Right lung (tissue), 5 donors: Measurements from ENCODE around the gene MTREX. TPM values are rescaled to one million over a fixed set of nuclear protein-coding genes. Genes with fewer than 3 reads are reported as not detected.
A peak's percentile ranks its signal among the peaks of the same experiment; 100 is the strongest.

ENCODE experiments used
- DNase-seq, 2 donors: peaks; one replicate each; pipeline ENCODE4 v3.0.0-alpha.2; 2013
- polyA plus RNA-seq, 5 donors: library from polyadenylated mRNA; unstranded; fragments of 120-200 nt; gene quantifications; one replicate each; pipeline versions ENCODE4 v1.2.1 to v1.2.3, GENCODE V29; 2013; ENCODE audit warnings: inconsistent platforms in 1 of 5, low replicate concordance in 1 of 5; ENCODE audit not compliant: insufficient read length in 5 of 5, insufficient read depth in 1 of 5

Gene MTREX
- polyA plus RNA-seq, 5 donors, result 67.6 to 113 (median 92.2) TPM

DNA sequence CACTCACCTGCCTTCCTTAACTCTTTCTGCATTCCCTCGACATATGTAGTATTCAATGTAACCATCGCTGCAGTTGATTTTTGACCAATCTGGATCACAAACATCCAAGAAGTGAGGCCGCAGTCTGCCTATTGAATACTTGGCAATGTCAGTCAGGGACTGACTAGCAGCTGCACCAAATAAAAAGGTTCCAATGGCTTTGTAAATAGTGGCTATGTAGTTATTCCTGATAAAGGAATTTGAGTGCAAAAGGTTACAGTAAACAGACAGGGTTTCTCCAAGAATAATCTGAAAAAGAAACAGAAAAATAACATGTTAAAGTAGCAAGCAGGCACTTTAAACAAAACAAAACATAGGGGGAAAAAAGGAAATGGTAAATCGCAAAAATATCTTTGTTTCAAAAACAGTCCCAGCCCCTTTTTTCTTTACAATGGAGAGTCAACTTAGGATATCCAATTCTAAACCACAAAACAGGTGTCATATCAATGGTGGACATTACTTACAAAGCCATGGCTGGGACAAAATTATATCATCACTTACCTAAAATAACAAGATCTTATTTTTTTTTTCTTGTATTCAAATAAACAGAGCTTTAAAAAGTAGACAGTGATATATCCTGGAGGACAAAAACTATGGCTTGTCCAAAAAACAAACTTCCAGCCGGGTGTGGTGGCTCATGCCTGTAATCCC, 160.2 kb downstream of the MTREX start:
- peak in 1 of 2 donors; percentile 6 for DNase-seq

DNA sequence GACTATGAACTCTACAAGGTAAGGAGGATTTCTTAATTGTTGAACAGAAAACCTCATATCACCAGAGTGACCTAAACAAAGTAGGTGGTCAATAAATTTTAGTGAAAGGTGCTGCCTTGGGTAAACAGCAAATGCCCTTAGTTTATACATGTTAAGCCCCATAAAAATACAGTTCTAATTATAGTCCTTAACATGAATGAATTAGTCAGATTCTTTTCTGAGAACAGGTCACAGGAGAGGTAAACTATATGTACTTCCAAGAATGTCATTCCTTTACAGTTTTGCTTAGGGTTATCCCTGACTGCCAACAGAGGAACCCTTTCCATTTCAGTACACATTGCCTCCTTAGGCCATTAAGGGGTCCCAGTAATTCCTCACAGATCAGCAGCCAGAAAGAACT, 162.1 kb downstream of the MTREX start:
- DNase-seq, result no peak

DNA sequence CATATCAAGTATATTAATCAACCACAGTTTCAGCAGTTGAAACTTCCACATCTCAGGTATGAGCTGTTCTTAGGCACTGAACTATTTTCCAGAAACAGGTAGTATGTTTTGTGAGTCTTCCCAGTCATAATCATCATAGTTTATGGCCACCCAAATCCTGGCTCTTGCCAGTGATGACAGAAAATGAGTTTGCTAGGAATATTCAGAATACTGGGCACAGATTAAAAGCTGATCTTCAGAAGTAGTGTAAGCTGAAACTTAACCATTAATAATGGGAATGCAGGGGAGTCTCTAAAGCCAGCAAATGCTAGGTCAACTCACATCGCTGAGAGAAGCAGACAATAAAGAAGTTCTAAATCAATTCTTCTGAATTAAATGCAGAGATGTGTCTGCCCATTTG, 162.5 kb downstream of the MTREX start:
- no peak for DNase-seq

DNA sequence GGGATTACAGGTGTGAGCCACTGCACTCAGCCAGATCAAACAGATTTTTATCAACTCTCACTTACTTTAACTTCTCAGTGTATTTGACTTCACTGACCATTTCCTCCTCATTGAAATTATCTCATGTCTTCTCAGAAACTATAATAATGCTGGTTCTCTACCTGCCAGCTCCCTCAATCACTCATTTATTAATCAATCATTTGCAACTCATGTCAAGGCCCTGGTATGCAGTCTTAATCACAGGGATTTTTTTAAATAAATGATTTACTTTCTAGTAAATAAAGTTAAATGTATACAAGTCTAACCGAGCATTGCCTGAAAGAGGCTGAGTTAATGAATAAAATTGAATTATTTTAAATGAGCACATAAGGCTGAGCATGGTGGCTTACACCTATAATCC, 163.7 kb downstream of the MTREX start:
- DNase-seq, result no peak

DNA sequence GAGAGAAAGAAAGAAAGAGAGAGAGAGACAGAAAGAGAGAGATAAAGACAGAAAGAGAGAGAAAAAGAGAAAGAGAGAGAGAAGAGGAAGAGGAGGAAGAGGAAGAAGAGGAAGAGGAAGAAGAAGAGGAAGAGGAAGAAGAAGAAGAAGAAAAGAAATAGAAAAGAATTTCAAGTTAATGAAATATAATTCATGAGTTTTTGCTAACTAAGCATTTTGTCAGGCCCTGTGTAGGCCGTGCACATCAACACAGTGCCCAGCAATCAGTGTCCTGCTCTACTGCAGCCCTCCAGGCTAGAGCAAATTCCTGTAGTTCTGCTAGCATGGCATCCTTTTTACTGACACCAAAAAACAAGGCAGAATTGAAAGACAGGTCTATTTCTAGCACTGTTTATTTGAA, 164.9 kb downstream of the MTREX start:
- DNase-seq, result no peak

Other genes starting within 250 kb of the MTREX start
- 1 to 10 TPM; 1.1 to 4.7 (median 3.4) TPM for gene GZMA, start 205.3 kb upstream of the MTREX start, polyA plus RNA-seq
- gene GPX8, start 147.8 kb upstream of the MTREX start, polyA plus RNA-seq, result 10 to 100 TPM; 58.2 to 80.7 (median 72.1) TPM
- 10 to 100 TPM in 4 of 5 donors, 1 to 10 TPM in 1; 6.4 to 23.4 (median 16.1) TPM for gene CDC20B, start 134.8 kb upstream of the MTREX start, polyA plus RNA-seq
- gene MCIDAS, start 80.7 kb upstream of the MTREX start, polyA plus RNA-seq, result 1 to 10 TPM in 4 of 5 donors, under 1 TPM in 1; 0.86 to 2.5 (median 1.5) TPM
- gene CCNO, start 74.4 kb upstream of the MTREX start, polyA plus RNA-seq, result 10 to 100 TPM in 1 of 5 donors, 1 to 10 TPM in 4; 2.6 to 11.5 (median 6.0) TPM
- 10 to 100 TPM; 24.6 to 42.1 (median 32.5) TPM for gene DHX29, start 295 bp upstream of the MTREX start, polyA plus RNA-seq
- gene PLPP1, start 227.0 kb downstream of the MTREX start, polyA plus RNA-seq, result 10 to 100 TPM; 69.0 to 98.6 (median 96.9) TPM